AG08396 (cell line): Measurements from ENCODE around the gene IFT172.
"Not testable (repeated sequence)": the region's sequence is repeated elsewhere in the genome, so short reads cannot be mapped to it uniquely, and the experiment has no call there.

Experiments
- DNase-seq: peaks from one replicate; pipeline ENCODE4 v3.0.0; 2012; ENCODE audit warnings: low spot score, mixed read lengths

Gene IFT172

GRCh38 chr2:27493948-27494283, 4.4 kb upstream of the IFT172 start:
- no peak for DNase-seq

GRCh38 chr2:27492557-27492956, 3.0 kb upstream of the IFT172 start:
- DNase-seq, result no peak

GRCh38 chr2:27489118-27489497, 435 bp downstream of the IFT172 start:
- DNase-seq, result peak; percentile 12

GRCh38 chr2:27485496-27485895, 4.0 kb downstream of the IFT172 start:
- no peak for DNase-seq

GRCh38 chr2:27471961-27472360, 17.6 kb downstream of the IFT172 start:
- DNase-seq, result no peak

- no peak for DNase-seq
Measured at GRCh38 chr2:27464443-27464842, 25.1 kb downstream of the IFT172 start.

- DNase-seq, result no peak
Measured at GRCh38 chr2:27461118-27461517, 28.4 kb downstream of the IFT172 start.

GRCh38 chr2:27453968-27454367, 35.6 kb downstream of the IFT172 start:
- DNase-seq, result no peak

GRCh38 chr2:27451095-27451494, 38.4 kb downstream of the IFT172 start:
- DNase-seq, result no peak

- no peak for DNase-seq
Measured at GRCh38 chr2:27448381-27448780, 41.2 kb downstream of the IFT172 start.

- DNase-seq, result no peak
Measured at GRCh38 chr2:27446057-27446456, 43.5 kb downstream of the IFT172 start.

- DNase-seq, result no peak
Measured at GRCh38 chr2:27445615-27446014, 43.9 kb downstream of the IFT172 start.

- no peak for DNase-seq
Measured at GRCh38 chr2:27445155-27445554, 44.4 kb downstream of the IFT172 start.

GRCh38 chr2:27442920-27443282, 46.6 kb downstream of the IFT172 start:
- peak; percentile 26 for DNase-seq

- no peak for DNase-seq
Measured at GRCh38 chr2:27441958-27442919, 47.3 kb downstream of the IFT172 start, which contains the start of gene KRTCAP3. KRTCAP3 (plus strand) TSS chr2:27442381; CDS start chr2:27442413, 32 bp downstream.

GRCh38 chr2:27441226-27441926, 48.2 kb downstream of the IFT172 start:
- no peak for DNase-seq

GRCh38 chr2:27435628-27436027, 53.9 kb downstream of the IFT172 start:
- no peak for DNase-seq

- DNase-seq, result peak; percentile 54
Measured at GRCh38 chr2:27431395-27431794, 58.1 kb downstream of the IFT172 start.

- peak; percentile 95 for DNase-seq
Measured at GRCh38 chr2:27428978-27429541, 60.5 kb downstream of the IFT172 start.

GRCh38 chr2:27428213-27428977, 61.1 kb downstream of the IFT172 start, which contains the start of gene NRBP1:
NRBP1 (plus strand) TSS chr2:27428631; CDS start chr2:27433274, 4,643 bp downstream.
- DNase-seq, result peak; percentile 94

GRCh38 chr2:27427863-27428212, 61.7 kb downstream of the IFT172 start:
- no peak for DNase-seq

- not testable (repeated sequence) for DNase-seq
Measured at GRCh38 chr2:27425039-27425438, 64.5 kb downstream of the IFT172 start.
